ENCODE data around the gene KCND1.

The KCND1 gene

DNA sequence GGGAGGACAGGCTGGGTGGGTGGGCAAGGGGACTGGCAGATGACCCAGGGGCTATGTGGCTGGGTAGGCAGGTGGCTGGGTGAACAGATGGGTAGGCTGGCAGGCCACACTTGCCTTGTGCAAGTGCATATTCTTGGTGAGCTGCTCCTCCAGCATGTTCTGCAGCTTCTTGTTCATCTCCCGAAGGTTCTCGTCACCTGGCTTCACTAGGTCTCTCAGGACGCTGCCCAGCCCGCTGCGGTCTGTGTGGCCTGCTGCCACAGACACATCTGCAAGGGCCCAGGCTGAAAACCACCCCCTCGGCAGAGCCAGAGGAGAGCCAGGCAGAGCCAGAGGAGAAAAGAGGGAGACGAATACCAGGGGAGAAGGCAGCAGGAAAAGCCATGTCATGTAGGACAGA, 3.4 kb upstream of the KCND1 start:
- DNase-seq (ENCODE audit: low read depth in 1 of 2, low spot score in 1 of 2): no peak

DNA sequence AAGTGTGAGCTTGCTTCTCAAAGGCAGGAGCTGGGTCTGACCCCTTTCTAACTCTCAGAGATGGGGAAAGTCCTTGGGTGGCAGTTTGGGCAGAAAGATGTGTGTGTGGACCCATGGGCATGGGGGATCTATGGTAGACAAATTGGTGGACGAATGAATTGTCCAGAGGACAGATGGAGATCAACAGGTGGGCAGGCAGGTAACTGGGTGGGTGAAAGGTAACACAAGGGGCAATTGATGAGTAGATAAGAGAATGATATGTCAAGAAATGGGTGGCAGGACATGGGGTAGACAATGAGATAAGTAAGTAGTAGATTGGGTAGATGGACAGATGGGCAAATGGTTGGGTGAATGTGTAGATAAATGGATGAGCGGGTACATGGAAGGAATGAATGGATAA, 2.9 kb upstream of the KCND1 start:
- no peak for DNase-seq (ENCODE audit: low read depth in 1 of 2, low spot score in 1 of 2)

DNA sequence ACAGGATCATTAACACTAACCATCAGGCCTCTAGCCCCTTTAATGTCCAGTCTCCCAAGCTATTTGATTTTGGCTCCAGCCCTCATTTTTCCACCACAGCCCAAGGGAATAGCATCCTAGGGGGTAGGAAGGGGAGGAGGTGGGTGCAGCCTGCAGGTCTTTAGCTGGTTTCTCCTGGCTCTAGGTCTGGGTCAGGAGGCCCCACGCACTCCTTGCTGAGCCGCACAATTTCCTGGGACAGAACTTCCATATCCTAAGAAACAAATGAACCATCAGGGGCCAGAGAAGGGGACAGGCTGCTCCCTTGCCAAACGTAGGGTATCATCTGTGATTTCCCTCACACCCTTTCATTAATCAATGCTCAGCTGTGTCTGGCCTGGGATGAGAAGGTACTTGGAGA, 2.4 kb upstream of the KCND1 start:
- DNase-seq (ENCODE audit: low read depth in 1 of 2, low spot score in 1 of 2): no peak

DNA sequence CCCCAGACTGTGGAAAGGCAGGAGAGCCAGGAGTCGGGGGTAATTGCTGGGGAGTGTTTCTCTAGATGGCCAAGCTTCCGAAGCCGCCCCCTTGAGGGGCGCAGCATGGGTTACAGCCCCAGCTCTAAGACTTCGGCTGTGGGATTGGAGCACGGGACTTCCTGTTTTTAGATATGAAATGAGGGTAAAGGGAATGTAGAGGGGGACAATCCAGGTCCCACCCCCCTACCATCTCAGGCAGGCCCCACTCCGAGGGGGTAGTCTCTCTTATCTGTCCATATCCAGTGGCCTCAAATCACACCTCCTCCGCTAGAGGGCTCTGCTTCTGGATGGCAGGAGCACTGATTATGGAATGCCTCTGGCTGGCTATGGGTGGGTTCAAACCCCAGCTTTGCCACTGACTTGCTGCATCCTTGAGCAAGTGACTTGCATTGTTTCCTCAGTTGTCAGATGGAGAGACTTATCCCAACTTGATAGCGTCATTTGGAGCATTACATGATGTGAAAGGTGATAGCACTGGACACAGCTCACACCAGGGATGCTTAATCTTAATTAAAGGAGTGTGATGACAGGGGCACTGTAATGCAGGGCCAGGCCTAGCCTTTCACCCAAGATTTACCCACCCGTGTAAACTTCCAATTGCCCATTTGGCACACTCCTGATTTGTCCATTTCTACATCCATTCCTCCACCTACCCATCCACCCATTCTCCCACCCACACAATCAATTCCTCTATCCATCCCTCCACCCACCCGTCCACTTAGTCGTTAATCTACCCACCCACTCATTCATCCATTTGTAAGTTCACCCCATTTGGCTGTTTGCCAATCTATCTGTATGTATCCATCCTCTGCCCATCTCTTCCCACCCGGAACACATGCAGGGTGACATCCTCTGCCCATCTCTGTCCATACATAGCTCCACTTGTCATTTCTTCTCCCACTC, 848 bp upstream of the KCND1 start:
- no peak for DNase-seq (ENCODE audit: low read depth in 1 of 2, low spot score in 1 of 2)

DNA sequence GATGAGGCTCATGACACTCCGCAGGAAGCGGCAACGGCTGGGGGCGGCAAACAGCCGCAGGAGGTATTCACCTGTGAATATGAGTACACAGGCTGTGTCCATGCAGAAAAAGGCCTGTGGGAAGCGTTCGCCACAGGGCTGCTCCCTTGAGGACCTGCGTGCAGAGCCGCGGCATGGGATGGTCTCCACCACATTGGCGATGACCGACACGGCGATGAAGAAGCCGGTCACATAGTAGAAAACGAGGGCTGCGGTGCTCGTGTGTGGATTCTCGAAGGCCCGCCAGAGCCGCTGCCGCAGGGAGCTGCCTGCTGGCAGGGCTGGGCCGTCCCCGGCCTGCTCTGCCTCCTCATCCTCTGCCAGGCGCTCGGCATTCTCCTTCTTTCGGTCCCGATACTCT, 2.2 kb downstream of the KCND1 start:
- DNase-seq (ENCODE audit: low read depth in 1 of 2, low spot score in 1 of 2): no peak

DNA sequence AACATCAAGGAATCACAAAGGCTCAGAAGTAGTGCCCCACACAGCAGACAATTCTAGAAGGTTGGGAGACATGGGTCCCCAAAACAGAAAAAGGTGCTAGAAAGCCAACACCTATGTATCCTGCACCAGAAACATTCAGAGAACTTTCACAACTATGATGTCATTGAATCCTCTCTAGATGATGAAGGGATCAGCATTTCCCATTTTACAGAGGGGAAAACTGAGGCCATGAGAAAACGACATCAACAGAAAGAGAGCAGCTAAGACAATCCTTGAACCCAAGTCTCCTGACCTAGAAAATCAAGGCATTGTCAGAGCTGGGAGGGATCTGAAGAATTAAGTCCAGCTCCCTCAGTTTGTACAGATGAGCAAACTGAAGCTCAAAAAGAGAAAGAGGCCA, 3.3 kb downstream of the KCND1 start:
- no peak for DNase-seq (ENCODE audit: low read depth in 1 of 2, low spot score in 1 of 2)

DNA sequence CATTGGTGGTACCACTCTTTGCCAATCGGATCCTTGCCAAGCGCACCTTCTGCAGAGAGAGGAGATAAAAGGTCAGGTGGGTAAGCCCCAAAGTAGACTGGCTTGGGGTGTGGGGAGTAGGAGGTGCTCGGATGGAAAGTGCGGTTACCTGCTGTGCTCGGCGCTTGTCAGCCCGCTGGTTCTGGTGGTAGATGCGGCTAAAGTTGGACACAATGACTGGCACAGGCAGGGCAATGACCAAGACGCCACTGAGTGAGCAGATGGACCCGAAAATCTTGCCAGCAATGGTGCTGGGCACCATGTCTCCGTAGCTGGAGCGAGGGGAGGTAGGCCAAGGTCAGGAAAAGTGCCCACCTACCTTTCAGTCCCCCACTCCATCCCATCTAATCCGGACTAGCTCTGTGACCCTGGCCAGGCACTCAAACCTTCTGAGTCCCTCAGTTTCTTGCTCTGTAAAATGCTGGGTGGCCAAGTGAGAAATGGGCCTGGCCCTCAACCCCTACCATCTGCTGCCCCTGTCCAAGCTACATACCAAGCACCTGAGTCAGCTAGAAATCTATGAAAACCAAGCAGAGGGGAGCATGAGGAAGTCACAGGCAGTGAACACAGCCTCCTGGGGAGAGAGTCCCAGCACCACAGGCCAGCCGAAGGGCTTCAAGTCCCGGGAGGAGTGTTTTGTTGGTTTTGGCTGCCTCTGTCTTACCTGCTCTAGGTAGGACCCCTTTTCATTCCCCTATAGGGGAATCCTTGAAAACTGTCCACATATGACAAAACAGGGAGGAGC, 4.7 kb downstream of the KCND1 start:
- DNase-seq (ENCODE audit: low read depth in 1 of 2, low spot score in 1 of 2): no peak

DNA sequence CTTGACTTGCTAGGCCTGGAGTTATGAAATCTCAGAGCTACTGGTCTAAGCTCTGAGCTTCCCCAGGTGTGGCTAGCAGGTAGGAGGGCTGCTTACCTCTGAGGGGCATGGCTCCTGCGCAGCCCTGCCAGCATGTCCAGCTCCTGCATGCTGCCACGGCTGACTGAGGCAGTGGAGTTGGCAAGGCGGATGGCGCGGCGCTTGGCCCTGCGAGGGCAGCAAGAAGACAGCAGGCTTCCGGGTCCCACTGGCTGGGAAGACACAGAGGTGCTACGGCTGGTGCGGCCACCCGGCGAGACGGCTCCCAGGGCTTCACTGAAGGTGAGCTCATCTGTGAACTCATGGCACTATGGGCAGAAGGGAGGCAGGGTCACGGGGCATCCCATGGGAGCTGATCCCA, 5.7 kb downstream of the KCND1 start:
- DNase-seq (ENCODE audit: low read depth in 1 of 2, low spot score in 1 of 2): no peak

DNA sequence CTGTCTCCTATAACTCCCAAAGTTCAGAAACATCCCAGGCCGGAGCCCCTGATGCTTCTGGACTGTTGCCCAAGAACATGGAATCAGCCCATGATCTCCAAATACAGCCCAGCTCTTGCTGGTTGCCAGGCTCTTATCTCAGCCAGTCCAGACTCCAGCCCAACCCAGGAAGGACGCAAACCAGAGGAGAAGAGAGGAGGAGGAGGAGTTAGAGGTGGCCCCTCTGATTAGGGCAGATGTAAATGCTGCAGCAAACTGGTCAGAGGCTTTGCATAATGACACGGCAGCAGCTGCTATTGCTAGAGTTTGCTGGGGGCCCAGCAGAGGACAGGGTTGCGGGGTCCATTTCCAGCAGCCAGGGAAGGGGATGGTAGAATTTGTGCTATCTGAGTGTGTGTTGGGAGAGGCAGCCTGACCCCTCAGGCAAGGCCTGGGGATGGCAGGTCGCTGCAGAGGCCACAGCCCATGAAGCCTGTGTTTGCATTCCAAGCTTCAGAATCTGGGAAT, 10.0 kb downstream of the KCND1 start:
- no peak for DNase-seq (ENCODE audit: low read depth in 1 of 2, low spot score in 1 of 2)

DNA sequence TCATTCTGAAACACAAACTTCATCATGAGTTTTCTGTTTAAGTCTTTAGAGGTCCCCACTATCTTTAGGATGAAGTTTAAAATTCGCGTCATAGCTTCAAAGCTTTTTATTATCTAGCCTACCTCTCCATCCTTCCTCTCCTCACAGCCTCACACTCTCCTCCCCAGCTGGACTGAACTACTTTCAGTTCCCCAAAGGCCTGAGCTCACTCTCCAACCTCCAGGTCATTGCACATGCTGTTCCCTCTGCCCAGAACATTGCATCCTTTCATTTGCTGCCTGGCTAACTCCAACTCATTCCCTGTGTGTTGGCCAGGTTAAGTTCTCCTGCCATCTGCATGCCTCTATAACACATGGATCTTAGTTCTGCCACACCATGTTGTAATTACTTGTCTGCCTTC, 11.4 kb downstream of the KCND1 start:
- DNase-seq (ENCODE audit: low read depth in 1 of 2, low spot score in 1 of 2): no peak

DNA sequence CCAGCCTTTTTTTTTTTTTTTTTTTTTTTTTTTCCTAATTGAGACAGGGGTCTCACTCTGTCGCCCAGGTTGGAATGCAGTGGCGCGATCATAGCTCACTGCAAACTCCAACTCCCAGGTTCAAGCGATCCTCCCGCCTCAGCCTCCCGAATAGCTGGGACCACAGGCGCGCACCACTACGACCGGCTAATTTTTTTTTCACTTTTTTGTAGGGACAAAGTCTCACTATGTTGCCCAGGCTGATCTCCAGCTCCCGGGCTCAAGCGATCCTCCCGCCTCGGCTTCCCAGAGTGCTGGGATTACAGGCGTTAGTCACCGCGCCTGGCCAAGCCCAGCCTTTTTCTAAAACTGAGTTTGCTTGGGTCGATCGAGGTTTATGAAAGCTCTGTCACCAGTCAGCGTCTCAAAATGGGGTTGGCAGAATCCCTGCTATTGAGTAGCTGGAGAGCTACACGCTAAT, 13.0 kb downstream of the KCND1 start:
- no peak for DNase-seq (ENCODE audit: low read depth in 1 of 2, low spot score in 1 of 2)

DNA sequence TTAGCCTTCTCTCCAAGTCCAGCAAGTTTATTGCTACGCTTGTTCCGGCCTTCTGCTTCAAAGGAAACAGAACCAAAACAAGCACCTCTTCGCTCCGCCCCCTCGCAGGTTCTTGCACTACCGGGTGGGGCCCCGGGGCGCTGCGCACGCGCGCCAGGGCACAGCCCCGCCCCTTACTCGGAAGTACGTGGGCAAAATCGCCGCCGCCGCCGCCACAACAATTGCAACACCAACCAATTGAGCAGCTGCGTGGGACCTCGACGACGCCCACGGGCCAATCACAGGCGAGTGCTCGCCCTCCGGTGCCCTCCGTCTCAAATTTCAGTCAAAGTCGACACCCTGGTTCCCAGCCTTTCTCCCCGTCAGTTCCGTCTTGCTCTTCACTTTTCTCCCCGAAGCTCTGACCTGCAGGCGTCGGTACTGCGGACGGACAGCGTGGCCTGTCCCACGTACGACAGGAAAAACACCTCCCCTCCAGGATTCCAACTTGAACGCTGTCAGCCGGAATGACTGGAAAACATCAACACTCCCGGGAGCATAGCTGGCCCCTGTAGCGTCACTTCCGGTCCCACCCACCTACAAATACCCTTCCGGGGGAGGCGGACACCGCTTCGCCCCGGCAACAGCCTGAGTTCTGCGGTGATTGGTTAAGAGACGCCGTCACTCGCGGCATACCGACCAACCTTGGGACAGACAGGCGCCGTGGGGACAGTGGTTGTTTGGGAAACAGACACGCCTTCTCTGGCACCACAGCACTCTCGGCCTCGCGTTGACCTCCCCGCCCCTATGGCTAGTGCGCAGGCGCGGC, 13.6 kb downstream of the KCND1 start:
- DNase-seq (ENCODE audit: low read depth in 1 of 2, low spot score in 1 of 2): peak; percentile 84 to 87

DNA sequence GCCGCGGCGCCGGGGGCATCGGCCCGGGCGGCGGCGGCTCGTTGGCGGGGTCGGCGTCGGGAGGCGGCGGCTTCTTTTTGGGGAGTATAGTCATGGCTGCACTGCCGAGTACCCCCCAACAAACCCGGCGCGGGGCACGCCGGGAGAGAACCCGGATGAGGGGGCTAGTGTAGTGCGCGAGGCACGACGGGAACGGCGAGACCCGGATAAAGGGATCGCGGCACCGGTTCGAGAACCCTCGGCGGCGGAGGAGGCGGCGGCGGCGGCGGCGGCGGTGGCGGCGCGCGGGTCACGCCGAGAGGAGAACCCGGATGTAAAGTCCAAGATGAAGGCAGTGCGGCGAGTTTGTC, 14.2 kb downstream of the KCND1 start, which contains the start of gene OTUD5:
Gene OTUD5, minus strand, starts transcription at position 131 of the 350 bp plus-strand sequence. Its CDS starts 37 bp downstream, at position 94.
- peak; percentile 43 to 61 for DNase-seq (ENCODE audit: low read depth in 1 of 2, low spot score in 1 of 2)

DNA sequence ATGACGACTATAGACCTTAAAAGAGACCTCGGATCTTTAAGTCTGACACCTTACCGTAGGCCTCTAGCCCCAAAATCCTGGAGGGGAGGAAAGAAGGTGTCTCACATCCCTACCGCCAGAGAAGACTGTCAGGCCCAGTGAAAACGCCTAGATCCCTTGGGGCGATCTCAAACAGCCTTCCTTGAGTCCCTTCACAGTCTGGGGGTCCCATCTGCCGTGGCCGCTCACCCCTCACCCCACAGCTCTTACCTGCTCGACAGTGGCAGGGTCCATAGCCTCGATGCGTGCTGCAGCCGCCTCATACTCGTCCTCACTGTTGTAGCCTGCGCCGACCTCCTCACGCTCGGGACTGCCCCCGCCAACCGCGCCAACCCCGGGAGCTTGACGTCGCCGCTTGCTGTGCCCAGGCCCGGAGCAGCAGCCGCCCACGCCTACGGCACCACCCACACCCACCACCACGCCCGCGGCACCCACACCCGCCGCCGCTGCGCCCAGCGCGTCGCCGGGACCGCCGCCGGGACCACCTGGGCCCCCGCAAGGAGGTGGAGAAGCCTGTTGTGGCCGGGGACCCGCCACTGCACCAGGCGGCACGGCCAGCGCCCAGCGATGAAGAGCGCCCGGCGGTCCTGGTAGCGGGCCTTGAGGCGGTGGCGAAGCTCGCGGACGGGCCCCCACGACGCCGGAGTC, 14.8 kb downstream of the KCND1 start:
- DNase-seq (ENCODE audit: low read depth in 1 of 2, low spot score in 1 of 2): peak in 1 of 2 donors; percentile 41

DNA sequence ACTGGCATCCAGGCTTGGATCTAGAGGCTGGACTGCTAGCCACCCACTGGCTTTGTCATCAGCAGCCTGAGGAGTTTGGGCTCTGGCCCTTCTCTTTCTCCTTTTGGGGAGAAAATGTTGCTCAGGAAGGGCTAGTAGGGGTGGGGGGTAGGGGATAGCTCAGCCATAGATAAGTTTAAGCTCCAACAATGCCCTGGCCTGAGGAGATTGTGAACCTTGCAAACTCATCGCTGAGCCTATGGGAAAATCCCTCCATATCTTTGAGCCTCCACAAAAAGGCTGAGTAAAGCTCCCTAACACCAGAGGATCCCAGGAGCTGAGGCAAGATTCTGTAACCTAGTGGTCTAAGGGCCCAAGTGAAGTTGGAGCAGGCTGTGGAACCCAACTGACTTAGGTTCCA, 23.1 kb downstream of the KCND1 start:
- DNase-seq (ENCODE audit: low read depth in 1 of 2, low spot score in 1 of 2): no peak

DNA sequence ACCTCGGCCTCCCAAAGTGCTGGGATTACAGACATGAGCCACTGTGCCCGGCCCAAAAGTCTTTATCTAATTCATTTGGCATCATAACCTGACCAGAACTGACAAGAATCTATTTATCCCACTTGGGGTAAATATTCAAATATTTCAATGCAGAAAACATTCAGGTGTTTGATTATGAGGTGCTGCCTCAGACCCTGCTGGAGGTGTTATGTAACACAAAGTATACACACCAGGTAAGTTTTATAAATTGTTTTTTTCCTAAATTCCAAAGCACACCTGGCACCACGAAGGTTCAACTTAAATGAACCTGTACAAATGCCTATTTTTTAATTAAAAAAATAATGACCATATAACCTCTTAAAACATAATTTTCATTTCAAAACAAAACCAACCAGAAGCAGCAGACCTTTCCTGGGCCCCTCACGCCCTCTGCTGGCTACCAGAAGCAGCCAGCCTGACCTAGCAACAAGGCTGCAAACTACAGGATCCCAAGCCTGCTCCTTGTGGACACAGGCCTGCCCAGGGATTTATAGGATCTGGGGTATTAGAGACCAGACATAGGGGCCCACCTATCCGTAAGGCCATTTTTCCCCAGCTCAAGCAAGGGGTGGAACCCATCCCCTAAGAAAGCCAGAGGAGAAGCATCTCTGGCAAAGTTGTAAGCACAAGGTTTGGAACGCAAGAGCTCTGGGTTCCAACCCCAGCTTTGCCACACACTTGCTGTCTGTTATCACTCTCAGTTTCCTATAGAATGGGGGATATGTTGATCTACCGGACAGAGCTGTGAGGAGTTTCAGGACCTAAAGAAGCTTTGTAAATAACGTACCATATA, 25.9 kb downstream of the KCND1 start:
- no peak for DNase-seq (ENCODE audit: low read depth in 1 of 2, low spot score in 1 of 2)

DNA sequence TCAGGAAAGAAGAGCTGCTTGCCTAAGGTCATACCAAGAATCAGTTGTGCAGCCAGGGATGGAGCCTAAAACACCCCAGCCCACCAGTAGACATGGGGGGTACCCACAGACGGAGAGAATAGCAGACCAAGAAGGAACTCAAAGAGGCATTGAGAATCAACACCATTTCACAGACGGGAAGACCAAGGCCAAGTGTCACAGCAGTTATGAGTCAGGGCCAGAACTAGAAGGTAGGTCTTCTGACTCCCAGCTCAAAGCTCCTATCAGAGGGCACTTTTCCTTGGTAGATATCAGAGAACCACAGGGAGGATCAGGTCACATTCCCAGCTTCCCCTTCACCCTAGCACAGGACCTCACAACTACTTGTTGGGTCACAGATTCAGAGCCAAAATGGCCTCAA, 28.7 kb downstream of the KCND1 start:
- no peak for DNase-seq (ENCODE audit: low read depth in 1 of 2, low spot score in 1 of 2)

DNA sequence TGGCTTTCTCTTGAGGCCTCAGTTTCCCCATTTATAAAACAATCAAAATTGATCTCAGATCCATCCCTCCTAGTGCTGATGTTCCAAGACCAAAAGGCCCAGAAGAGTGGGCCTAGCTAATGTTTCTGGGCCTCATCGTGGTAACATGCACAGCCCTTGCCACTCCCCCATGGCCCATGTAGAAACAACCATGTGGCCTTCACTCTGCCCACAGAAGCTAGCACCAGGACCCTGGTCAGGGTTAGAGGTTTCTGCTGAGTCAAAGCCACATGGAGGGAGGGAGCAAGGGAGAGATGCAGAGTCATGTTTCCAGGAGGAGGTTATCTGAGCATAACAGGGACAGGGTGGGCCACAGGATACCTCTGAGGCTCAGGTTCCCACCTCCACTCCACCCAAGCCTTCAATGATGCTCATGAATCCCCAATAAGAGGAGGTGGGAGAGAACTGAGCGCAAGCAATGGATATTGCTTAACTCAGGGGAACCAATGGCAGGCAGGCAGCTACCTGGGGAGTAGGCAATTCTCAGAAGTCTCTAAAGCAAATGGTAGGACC, 31.2 kb downstream of the KCND1 start:
- no peak for DNase-seq (ENCODE audit: low read depth in 1 of 2, low spot score in 1 of 2)

DNA sequence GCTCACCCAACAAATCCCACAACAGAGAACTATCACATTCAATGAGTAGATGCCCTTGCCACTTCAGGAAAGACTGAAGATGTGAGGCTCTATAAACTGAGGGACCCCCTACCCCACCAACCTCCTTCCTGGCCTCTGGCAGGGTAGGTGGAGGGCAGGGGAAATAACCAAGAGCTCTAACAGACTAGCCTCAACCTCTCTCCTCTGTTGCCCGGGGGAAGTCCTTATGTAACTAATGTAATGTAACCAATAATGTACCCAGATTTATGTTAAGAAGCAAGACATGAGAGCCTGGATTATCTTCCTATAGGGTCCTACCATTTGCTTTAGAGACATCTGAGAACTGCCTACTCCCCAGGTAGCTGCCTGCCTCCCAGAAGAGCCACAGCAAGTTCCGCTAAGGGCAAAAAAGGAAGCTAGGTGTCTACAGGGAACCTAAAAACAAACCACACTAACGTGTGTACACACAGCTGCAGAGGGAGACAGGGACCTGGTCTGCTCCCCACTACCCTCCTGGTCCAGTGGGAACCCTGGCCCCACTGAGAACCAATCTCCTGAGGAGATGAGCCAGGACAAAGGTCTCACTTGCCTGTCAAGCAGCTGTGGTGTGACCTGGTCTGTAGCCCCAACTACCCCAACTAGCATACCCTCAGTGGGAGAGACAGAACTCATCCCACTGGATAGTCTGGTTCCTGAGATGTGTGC, 32.0 kb downstream of the KCND1 start:
- DNase-seq (ENCODE audit: low read depth in 1 of 2, low spot score in 1 of 2): no peak

Measured in stimulated activated CD4-positive, alpha-beta T cell treated with anti-CD3 and anti-CD28 coated beads, Interleukin-15, amount 100 ng/mL, for 1 hour (primary cell).